ENCODE results near the gene CEACAM7. TPM values are rescaled to one million over a fixed set of nuclear protein-coding genes. Genes with fewer than 3 reads are reported as not detected.

The CEACAM7 gene
- total and polyA plus RNA-seq, 10 of the 15 experiments (the other 5 are each of a cell fraction or from before 2014, with no cell fraction given) = not detected

GRCh38 chr19:41641879-41642485 lies 46.1 kb downstream of the CEACAM7 start:
- Histone ChIP-seq H3K9me3 (replicated peaks; ENCODE audit: control insufficient read depth, insufficient read depth, low read length) (no peaks in the 10 kb centered on the region), H2AFZ (ENCODE audit: control insufficient read depth, low read depth, low read length) (no peak overlapping the region), H3K36me3 (ENCODE audit: control insufficient read depth in 2 of 2, insufficient read depth in 2 of 2, low read length in 1 of 2) (no peaks in the 10 kb centered on the region), H3K4me2 (ENCODE audit: control insufficient read depth, insufficient read depth) (no peak overlapping the region), H3K27ac (ENCODE audit: control insufficient read depth, insufficient read depth) (no peak overlapping the region), H3K4me1 (ENCODE audit: control insufficient read depth, insufficient read depth, low read length) (no peaks in the 10 kb centered on the region), H4K20me1 (ENCODE audit: control insufficient read depth, insufficient read depth) (no peaks in the 10 kb centered on the region), H3K9ac (ENCODE audit: control insufficient read depth, insufficient read depth, low read length) (no peak overlapping the region), H3K79me2 (ENCODE audit: control insufficient read depth, insufficient read depth, low read length) (no peaks in the 10 kb centered on the region), H3K27me3 (replicated peaks in 1 of 2; ENCODE audit: control insufficient read depth in 2 of 2, insufficient read depth in 2 of 2, low read length in 1 of 2) (no peaks in the 10 kb centered on the region; a peak in 2 of 4 replicates), H3K4me3 (no peak overlapping the region)
- TF ChIP-seq RAD21 (IDR thresholded peaks at IDR 0.05; ENCODE audit: insufficient read depth, low read depth, low read length) (peak; percentile 82), SMC3 (IDR thresholded peaks at IDR 0.05; ENCODE audit: borderline replicate concordance, low read length) (peak; percentile 74), YY1 (IDR thresholded peaks at IDR 0.05; ENCODE audit: low read depth, low read length) (peak; percentile 56; the same call in 1 of the 2 replicates), RELA (IDR thresholded peaks at IDR 0.05; ENCODE audit: borderline replicate concordance, partially characterized antibody) (no peak), SUPT20H (IDR thresholded peaks at IDR 0.05; ENCODE audit: borderline replicate concordance, control insufficient read depth, low read depth, low read length) (no peak)
- TF ChIP-seq, protein P1, sequence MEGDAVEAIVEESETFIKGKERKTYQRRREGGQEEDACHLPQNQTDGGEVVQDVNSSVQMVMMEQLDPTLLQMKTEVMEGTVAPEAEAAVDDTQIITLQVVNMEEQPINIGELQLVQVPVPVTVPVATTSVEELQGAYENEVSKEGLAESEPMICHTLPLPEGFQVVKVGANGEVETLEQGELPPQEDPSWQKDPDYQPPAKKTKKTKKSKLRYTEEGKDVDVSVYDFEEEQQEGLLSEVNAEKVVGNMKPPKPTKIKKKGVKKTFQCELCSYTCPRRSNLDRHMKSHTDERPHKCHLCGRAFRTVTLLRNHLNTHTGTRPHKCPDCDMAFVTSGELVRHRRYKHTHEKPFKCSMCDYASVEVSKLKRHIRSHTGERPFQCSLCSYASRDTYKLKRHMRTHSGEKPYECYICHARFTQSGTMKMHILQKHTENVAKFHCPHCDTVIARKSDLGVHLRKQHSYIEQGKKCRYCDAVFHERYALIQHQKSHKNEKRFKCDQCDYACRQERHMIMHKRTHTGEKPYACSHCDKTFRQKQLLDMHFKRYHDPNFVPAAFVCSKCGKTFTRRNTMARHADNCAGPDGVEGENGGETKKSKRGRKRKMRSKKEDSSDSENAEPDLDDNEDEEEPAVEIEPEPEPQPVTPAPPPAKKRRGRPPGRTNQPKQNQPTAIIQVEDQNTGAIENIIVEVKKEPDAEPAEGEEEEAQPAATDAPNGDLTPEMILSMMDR (IDR thresholded peaks at IDR 0.05 in 2 of 3, conservative IDR thresholded peaks at IDR 0.05 in 1 of 3; ENCODE audit: control insufficient read depth in 2 of 3, extremely low read depth in 1 of 3, insufficient read depth in 1 of 3, low read depth in 3 of 3, low read length in 3 of 3) = peak; percentile 86 to 94 (median 93)
- POLR2A ChIA-PET = no interaction called here
- in situ Hi-C loops (cut with MboI) (loop anchor here (5.0 kb wide), 1 partner anchor 50 kb away; no protein-coding TSS in a partner anchor), intact Hi-C loops (cut with micrococcal nuclease; ENCODE audit: unreplicated experiment) (loop anchor here (2.0 kb wide), 3 partner anchors 49 to 105 kb away; no protein-coding TSS in a partner anchor)
- peak; percentile 93 for FAIRE-seq
- BruUV-seq (replicated peaks) = no TSS peak
- 6% methylated on average over 6 of the region's 6 CpGs for WGBS (ENCODE audit: insufficient coverage, insufficient replicate concordance, low lambda C conversion rate, missing lambda C conversion rate)
- SMC1A ChIA-PET (ENCODE audit: uncharacterized antibody, unreplicated experiment) = interaction anchor here (0.9 to 2.7 kb wide), 7 partner anchors 10 to 111 kb away, joined by 3 to 25 read pairs (median 5); partner anchors contain the start of gene CEACAM7
- CTCF ChIA-PET = interaction anchor here (0.6 to 4.8 kb wide), 33 partner anchors 9 to 1050 kb away, joined by 3 to 72 read pairs (median 4); partner anchors contain the start of gene CEACAM7
- DNase-seq (ENCODE audit: low read depth, low spot score) = peak; percentile 4
- ATAC-seq = peak; percentile 88
- RAD21 ChIA-PET (ENCODE audit: unreplicated experiment) = interaction anchor here (1.2 to 1.7 kb wide), 5 partner anchors 15 to 179 kb away, joined by 3 to 9 read pairs (median 3); no protein-coding TSS in a partner anchor
